ENCODE results near the gene CRIP2.

GRCh38 chr14:105484997-105485393, 10.4 kb downstream of the CRIP2 start:
- TF ChIP-seq, protein P1, sequence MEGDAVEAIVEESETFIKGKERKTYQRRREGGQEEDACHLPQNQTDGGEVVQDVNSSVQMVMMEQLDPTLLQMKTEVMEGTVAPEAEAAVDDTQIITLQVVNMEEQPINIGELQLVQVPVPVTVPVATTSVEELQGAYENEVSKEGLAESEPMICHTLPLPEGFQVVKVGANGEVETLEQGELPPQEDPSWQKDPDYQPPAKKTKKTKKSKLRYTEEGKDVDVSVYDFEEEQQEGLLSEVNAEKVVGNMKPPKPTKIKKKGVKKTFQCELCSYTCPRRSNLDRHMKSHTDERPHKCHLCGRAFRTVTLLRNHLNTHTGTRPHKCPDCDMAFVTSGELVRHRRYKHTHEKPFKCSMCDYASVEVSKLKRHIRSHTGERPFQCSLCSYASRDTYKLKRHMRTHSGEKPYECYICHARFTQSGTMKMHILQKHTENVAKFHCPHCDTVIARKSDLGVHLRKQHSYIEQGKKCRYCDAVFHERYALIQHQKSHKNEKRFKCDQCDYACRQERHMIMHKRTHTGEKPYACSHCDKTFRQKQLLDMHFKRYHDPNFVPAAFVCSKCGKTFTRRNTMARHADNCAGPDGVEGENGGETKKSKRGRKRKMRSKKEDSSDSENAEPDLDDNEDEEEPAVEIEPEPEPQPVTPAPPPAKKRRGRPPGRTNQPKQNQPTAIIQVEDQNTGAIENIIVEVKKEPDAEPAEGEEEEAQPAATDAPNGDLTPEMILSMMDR (IDR thresholded peaks at IDR 0.05 in 4 of 5, conservative IDR thresholded peaks at IDR 0.05 in 1 of 5) = no peak
- no peak for TF ChIP-seq POLR2A (IDR thresholded peaks at IDR 0.05)

All from gastrocnemius medialis (tissue), 4 donors.